Measurements from ENCODE around the gene BAG1.

Gene BAG1

GRCh38 chr9:33233626-33234342, 30.7 kb downstream of the BAG1 start:
- Histone ChIP-seq H3K27me3 (ENCODE audit: insufficient read depth, poor library complexity, severe bottlenecking) (no peaks in the 10 kb centered on the region), H3K27ac (replicated peaks) (no peak overlapping the region), H3K4me3 (replicated peaks; ENCODE audit: insufficient read depth, low read length) (no peak overlapping the region)
- no peak for TF ChIP-seq REST (IDR thresholded peaks at IDR 0.05; ENCODE audit: insufficient replicate concordance, low read depth)
- TF ChIP-seq POLR2AphosphoS5 (IDR thresholded peaks at IDR 0.05; ENCODE audit: low read depth), result no peak
- TF ChIP-seq SPI1 (IDR thresholded peaks at IDR 0.05; ENCODE audit: borderline replicate concordance, low read depth), result no peak
- TF ChIP-seq GABPA (IDR thresholded peaks at IDR 0.05; ENCODE audit: low read depth), result no peak
- no peak for TF ChIP-seq CTCF (IDR thresholded peaks at IDR 0.05; ENCODE audit: insufficient read depth, low read length)
- no peak for DNase-seq (ENCODE audit: low read depth in 1 of 2, low spot score in 1 of 2)

- no peak for DNase-seq (ENCODE audit: low read depth in 1 of 2, low spot score in 1 of 2)
- no peak for TF ChIP-seq POLR2AphosphoS5 (IDR thresholded peaks at IDR 0.05; ENCODE audit: low read depth)
- TF ChIP-seq GABPA (IDR thresholded peaks at IDR 0.05; ENCODE audit: low read depth), result no peak
- TF ChIP-seq REST (IDR thresholded peaks at IDR 0.05; ENCODE audit: insufficient replicate concordance, low read depth), result no peak
- TF ChIP-seq SPI1 (IDR thresholded peaks at IDR 0.05; ENCODE audit: borderline replicate concordance, low read depth), result no peak
- TF ChIP-seq CTCF (IDR thresholded peaks at IDR 0.05; ENCODE audit: insufficient read depth, low read length), result no peak
- Histone ChIP-seq H3K27me3 (ENCODE audit: insufficient read depth, poor library complexity, severe bottlenecking) (no peaks in the 10 kb centered on the region), H3K27ac (replicated peaks) (no peak overlapping the region), H3K4me3 (replicated peaks; ENCODE audit: insufficient read depth, low read length) (no peak overlapping the region)
Measured at GRCh38 chr9:33232815-33233214, 31.7 kb downstream of the BAG1 start.

GRCh38 chr9:33231623-33231942, 32.9 kb downstream of the BAG1 start:
- DNase-seq (ENCODE audit: low read depth in 1 of 2, low spot score in 1 of 2), result no peak
- Histone ChIP-seq H3K27ac (replicated peaks) (no peak overlapping the region), H3K4me3 (replicated peaks; ENCODE audit: insufficient read depth, low read length) (no peak overlapping the region), H3K27me3 (ENCODE audit: insufficient read depth, poor library complexity, severe bottlenecking) (no peaks in the 10 kb centered on the region)
- no peak for TF ChIP-seq GABPA (IDR thresholded peaks at IDR 0.05; ENCODE audit: low read depth)
- no peak for TF ChIP-seq REST (IDR thresholded peaks at IDR 0.05; ENCODE audit: insufficient replicate concordance, low read depth)
- no peak for TF ChIP-seq POLR2AphosphoS5 (IDR thresholded peaks at IDR 0.05; ENCODE audit: low read depth)
- no peak for TF ChIP-seq CTCF (IDR thresholded peaks at IDR 0.05; ENCODE audit: insufficient read depth, low read length)
- TF ChIP-seq SPI1 (IDR thresholded peaks at IDR 0.05; ENCODE audit: borderline replicate concordance, low read depth), result no peak

All from HL-60 (cell line).